Mononuclear cell (primary cell): ENCODE measurements around the gene NRF1. TPM values are rescaled to one million over a fixed set of nuclear protein-coding genes. Genes with fewer than 3 reads are reported as not detected.

ENCODE experiments used
- H3K27me3 ChIP-seq: 2 replicates; pipeline ENCODE4 v1.6.0; 2011; ENCODE audit warnings: low read length, control low read depth; ENCODE audit not compliant: insufficient read depth
- H3K4me1 ChIP-seq: 2 replicates; pipeline ENCODE4 v1.5.1; 2011; ENCODE audit warnings: mild to moderate bottlenecking, low read length, control low read depth; ENCODE audit not compliant: insufficient read depth
- H3K4me3 ChIP-seq: 2 replicates; pipeline ENCODE4 v1.5.1; 2011; ENCODE audit warnings: mild to moderate bottlenecking, low read length, moderate library complexity
- H3K9me3 ChIP-seq: 2 replicates; pipeline ENCODE4 v1.5.1; 2011; ENCODE audit warnings: low read depth, mild to moderate bottlenecking, control low read depth, low read length
- total RNA-seq: library from RNA; depleted of rRNA; stranded (reverse); fragments of >200 nt; gene quantifications from one replicate; pipeline ENCODE4 v1.2.3, GENCODE V29; 2012

Gene NRF1
- total RNA-seq, 1 donor: 34.5 TPM

DNA sequence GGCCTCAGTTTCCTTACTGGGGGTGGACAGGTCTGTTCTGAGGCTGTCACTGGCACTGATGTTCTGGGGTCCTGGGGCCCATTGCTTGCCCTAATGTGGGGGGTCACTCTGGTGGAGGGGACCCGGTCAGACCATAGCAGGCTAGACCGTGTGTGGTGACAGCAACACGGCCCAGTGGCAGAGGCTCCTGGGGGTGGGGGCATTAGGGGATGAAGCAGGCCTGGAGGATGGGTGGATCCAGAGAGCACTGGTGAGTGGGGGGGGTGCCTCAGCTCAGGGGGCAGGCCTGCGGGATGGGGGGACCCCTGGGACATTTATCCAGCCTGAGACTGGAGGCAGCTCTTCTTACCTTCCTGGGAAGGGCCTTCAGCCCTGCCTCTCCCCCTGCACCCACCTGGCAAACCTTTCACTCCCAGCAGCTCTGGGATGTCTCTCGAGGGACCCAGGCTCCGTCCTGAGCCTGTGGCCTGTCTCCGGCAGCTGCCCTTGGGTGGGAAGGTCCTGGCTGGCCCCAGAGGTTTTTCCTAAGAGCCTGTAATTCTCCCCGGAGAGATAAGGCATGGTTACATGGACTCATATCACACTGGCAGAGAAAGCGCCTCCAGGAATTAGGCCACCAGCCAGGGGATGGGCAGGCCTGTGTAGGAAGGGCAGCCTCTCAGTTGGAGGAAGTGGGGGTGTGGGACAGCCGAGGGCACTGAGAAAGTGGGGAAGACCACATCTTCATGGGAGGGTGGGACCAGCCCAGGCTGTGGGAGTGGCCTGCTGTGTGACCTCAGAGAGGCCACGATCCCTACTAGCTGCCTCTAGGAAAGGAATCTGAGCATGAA is 193.6 kb downstream of the NRF1 start:
- Histone ChIP-seq H3K4me1 (no peaks in the 10 kb centered on the region), H3K4me3 (no peak overlapping the region), H3K27me3 (no peaks in the 10 kb centered on the region), H3K9me3 (no peaks in the 10 kb centered on the region)

Other genes starting within 250 kb of the NRF1 start
- gene STRIP2, start 177.3 kb upstream of the NRF1 start, total RNA-seq: 0.42 TPM
- gene SMKR1, start 109.2 kb upstream of the NRF1 start, total RNA-seq: 0.31 TPM